Endothelial cell of umbilical vein (primary cell): Measurements from ENCODE around the gene IZUMO4. TPM values are rescaled to one million over a fixed set of nuclear protein-coding genes. Genes with fewer than 3 reads are reported as not detected.

Experiments used
- BruUV-seq: library from RNA; stranded (reverse); fragments of 400-500 nt; replicated peaks from 2 replicates; lab custom pipeline; 2021; lab: Mats Ljungman, UMichigan
- CTCF ChIA-PET: fragments of 300-600, 350-600 bp; sonication (Branson Sonifier 250); formaldehyde crosslinking; loops from one replicate; lab custom pipeline; 2021; ENCODE audit warnings: antibody characterized with exemption, inconsistent platforms; lab: Charles Lee
- POLR2A ChIA-PET: fragments of 300-600, 350-600 bp; sonication (Branson Sonifier 250); formaldehyde crosslinking; loops from one replicate; lab custom pipeline; 2021; ENCODE audit warnings: antibody characterized with exemption, inconsistent platforms; lab: Charles Lee
- DNase-seq: peaks from one replicate; pipeline ENCODE4 v3.0.0-alpha.2; 2011; ENCODE audit warnings: low read depth, low spot score
- FAIRE-seq: peaks from 2 replicates; lab custom pipeline; 2011; peaks lifted over from hg19 to GRCh38; lab: Jason Lieb, UNC
- H2AFZ ChIP-seq: 2 replicates; pipeline ENCODE4 v1.6.0; 2012; ENCODE audit warnings: low read depth, low read length, control low read depth, inconsistent platforms
- H3K27ac ChIP-seq: 2 replicates; pipeline ENCODE4 v1.5.1; 2011; ENCODE audit warnings: low read depth, mild to moderate bottlenecking, control low read depth, low read length, moderate library complexity; ENCODE audit not compliant: insufficient read depth
- H3K27me3 ChIP-seq, 2 experiments: 2 replicates each; pipeline versions ENCODE4 v1.6.0 to v1.6.1; 2011; ENCODE audit warnings: low read length in 2 of 2, mixed read lengths in 1 of 2; ENCODE audit not compliant: control insufficient read depth in 2 of 2, insufficient read depth in 2 of 2
- H3K36me3 ChIP-seq, 2 experiments: 2 replicates in 1 of 2; 3 replicates in 1 of 2; pipeline ENCODE4 v1.5.1; 2011; ENCODE audit warnings: low read length in 2 of 2, mild to moderate bottlenecking in 1 of 2, moderate library complexity in 1 of 2; ENCODE audit not compliant: control insufficient read depth in 2 of 2, insufficient read depth in 2 of 2; ENCODE audit errors: extremely low read depth in 1 of 2
- H3K4me1 ChIP-seq: 3 replicates; pipeline ENCODE4 v1.5.1; 2011; ENCODE audit warnings: mild to moderate bottlenecking, low read length; ENCODE audit not compliant: control insufficient read depth, insufficient read depth; ENCODE audit errors: extremely low read depth
- H3K4me2 ChIP-seq: 2 replicates; pipeline ENCODE4 v1.6.1; 2011; ENCODE audit warnings: low read length, control low read depth, mixed read lengths; ENCODE audit not compliant: insufficient read depth
- H3K4me3 ChIP-seq, 3 experiments: fragments of 200-600 bp in 1 of 3; sonication (generic), shearing (Covaris generic) in 1 of 3; replicated peaks in 1 of 3; 2 replicates each; pipeline ENCODE4 v1.5.1; 2011 to 2016; ENCODE audit warnings: control low read depth in 3 of 3, low read length in 3 of 3, mild to moderate bottlenecking in 2 of 3, inconsistent platforms in 1 of 3, low read depth in 1 of 3, moderate library complexity in 1 of 3; ENCODE audit not compliant: insufficient read depth in 1 of 3
- H3K79me2 ChIP-seq: 2 replicates; pipeline ENCODE4 v1.6.0; 2012; ENCODE audit warnings: low read length, inconsistent platforms; ENCODE audit not compliant: control insufficient read depth, insufficient read depth
- H3K9ac ChIP-seq: replicated peaks from 2 replicates; pipeline ENCODE3; 2011; ENCODE audit warnings: low read length, control low read depth; ENCODE audit not compliant: insufficient read depth; ENCODE audit errors: extremely low read depth
- H3K9me1 ChIP-seq: replicated peaks from 3 replicates; pipeline ENCODE4 v1.6.0; 2011; ENCODE audit warnings: mild to moderate bottlenecking, low read length; ENCODE audit not compliant: control insufficient read depth, insufficient read depth; ENCODE audit errors: extremely low read depth
- H3K9me3 ChIP-seq: replicated peaks from 2 replicates; pipeline ENCODE4 v1.5.1; 2012; ENCODE audit warnings: low read length, inconsistent platforms; ENCODE audit not compliant: control insufficient read depth, insufficient read depth
- H4K20me1 ChIP-seq: replicated peaks from 2 replicates; pipeline ENCODE3; 2011; ENCODE audit warnings: mild to moderate bottlenecking, low read length; ENCODE audit not compliant: control insufficient read depth, insufficient read depth; ENCODE audit errors: extremely low read depth
- FOS ChIP-seq: IDR thresholded peaks from 2 replicates; pipeline ENCODE4 v1.6.1; 2011; ENCODE audit warnings: mild to moderate bottlenecking, low read length, moderate library complexity, borderline replicate concordance; ENCODE audit not compliant: insufficient read depth
- MAX ChIP-seq: IDR thresholded peaks from 2 replicates; pipeline ENCODE4 v1.6.1; 2011; ENCODE audit not compliant: insufficient read depth, insufficient read length
- POLR2A ChIP-seq: IDR thresholded peaks from 2 replicates; pipeline ENCODE4 v1.6.1; 2012; ENCODE audit warnings: low read depth, mild to moderate bottlenecking, control low read depth, low read length
- POLR2AphosphoS5 ChIP-seq: IDR thresholded peaks from 2 replicates; pipeline ENCODE4 v1.6.1; 2012; ENCODE audit warnings: low read depth, mild to moderate bottlenecking, control low read depth, low read length, moderate library complexity; ENCODE audit not compliant: insufficient read depth
- dilution Hi-C: fragments of 300-500 bp; cut with MboI; formaldehyde crosslinking; loops from one replicate; pipeline ENCODE4 v1.15.0; 2019; ENCODE audit warnings: low sequenced_read_pairs; ENCODE audit not compliant: extremely low pct_ligation_motif_present
- intact Hi-C: fragments of 100-400 bp; cut with micrococcal nuclease; formaldehyde crosslinking; loops from one replicate; pipeline ENCODE4 v1.10.0; 2022
- polyA plus RNA-seq, 4 experiments: library from polyadenylated mRNA; depleted of rRNA in 3 of 4; stranded (reverse) in 3 of 4; unstranded in 1 of 4; fragments of >200 nt; gene quantifications; 2 replicates each; pipeline versions ENCODE4 v1.2.1 to v1.2.3, GENCODE V29; 2011 to 2012; ENCODE audit warnings: missing spikeins in 1 of 4
- total RNA-seq: library from RNA; stranded (reverse); gene quantifications from 2 replicates; pipeline ENCODE4 v1.2.3, GENCODE V29; 2021

The IZUMO4 gene
- total and polyA plus RNA-seq, 2 donors (not counting 3 experiments of a cell fraction or from before 2014, with no cell fraction given), result 1.1 to 2.0 TPM

- Histone ChIP-seq H3K4me1 (no peaks in the 10 kb centered on the region), H3K36me3 (peaks cover 27 to 89% of the 10 kb centered on the region in 2 experiments), H4K20me1 (no peaks in the 10 kb centered on the region), H3K9me3 (no peaks in the 10 kb centered on the region), H3K4me3 (no peak overlapping the region), H3K9ac (no peak overlapping the region), H2AFZ (no peak overlapping the region), H3K4me2 (no peak overlapping the region), H3K27me3 (no peaks in the 10 kb centered on the region), H3K27ac (no peak overlapping the region), H3K79me2 (no peaks in the 10 kb centered on the region), H3K9me1 (no peaks in the 10 kb centered on the region)
- DNase-seq (no peak), FAIRE-seq (no peak)
- CTCF ChIA-PET, result no interaction called here
- intact Hi-C loops (no loop called here), dilution Hi-C loops (no loop called here)
- no TSS peak for BruUV-seq
- POLR2A ChIA-PET, result no interaction called here
- no peak for TF ChIP-seq FOS
- TF ChIP-seq POLR2AphosphoS5, result no peak
- no peak for TF ChIP-seq POLR2A
Measured at GRCh38 chr19:2119921-2120785, 23.4 kb downstream of the IZUMO4 start.

- Histone ChIP-seq H3K9ac (no peak overlapping the region), H3K9me3 (no peaks in the 10 kb centered on the region), H3K4me2 (no peak overlapping the region), H3K27me3 (no peaks in the 10 kb centered on the region), H2AFZ (no peak overlapping the region), H3K36me3 (peaks cover 24 to 84% of the 10 kb centered on the region in 2 experiments), H3K4me1 (no peaks in the 10 kb centered on the region), H3K9me1 (no peaks in the 10 kb centered on the region), H3K79me2 (no peaks in the 10 kb centered on the region), H4K20me1 (no peaks in the 10 kb centered on the region), H3K4me3 (no peak overlapping the region), H3K27ac (no peak overlapping the region)
- BruUV-seq, result no TSS peak
- ChIA-PET POLR2A (no interaction called here), CTCF (no interaction called here)
- no peak for FAIRE-seq
- TF ChIP-seq MAX, result no peak
- dilution Hi-C loops (no loop called here), intact Hi-C loops (no loop called here)
- no peak for DNase-seq
Measured at GRCh38 chr19:2120821-2121220, 24.1 kb downstream of the IZUMO4 start.
